ENCODE measurements around the gene TMEM161B.
"Not testable (repeated sequence)": the region's sequence is repeated elsewhere in the genome, so short reads cannot be mapped to it uniquely, and the experiment has no call there.

Gene TMEM161B

DNA sequence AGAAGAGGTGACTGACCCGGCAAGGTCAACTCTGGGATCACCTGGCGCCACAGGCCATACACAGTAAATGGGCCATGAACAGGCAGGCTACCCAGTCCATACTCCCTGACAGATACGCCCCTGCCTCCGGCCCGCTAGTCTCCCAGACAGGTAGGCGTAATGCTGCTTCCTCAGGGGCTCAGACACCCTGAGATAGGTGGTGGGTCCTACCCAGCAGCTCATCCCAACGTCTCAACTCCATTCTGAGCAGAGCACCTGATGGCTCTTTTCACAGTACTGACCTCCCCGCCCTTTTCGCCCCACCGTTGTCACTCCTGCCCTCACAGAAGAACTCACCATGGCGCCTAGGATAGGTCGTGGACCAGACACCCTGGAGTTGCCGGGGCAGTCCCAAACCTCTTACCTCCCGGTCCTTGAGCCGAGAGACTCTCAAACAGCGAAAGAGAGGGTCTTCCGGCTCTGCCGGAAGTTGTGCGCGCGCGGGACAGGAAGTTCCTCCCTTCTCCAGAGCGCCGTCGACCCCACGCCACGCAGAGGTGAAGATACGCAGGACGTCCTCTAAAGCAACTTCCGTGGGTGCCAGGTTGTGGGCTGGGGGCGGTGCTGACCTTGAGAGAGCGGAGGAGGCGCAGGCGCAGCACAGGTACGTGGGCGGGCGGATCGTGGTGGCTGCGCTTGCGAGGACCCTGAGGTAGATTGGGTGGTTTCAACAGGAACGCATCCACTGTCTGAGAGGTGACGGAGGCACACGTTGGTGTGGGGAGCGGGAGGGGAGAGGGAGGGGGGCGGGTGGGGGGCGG is at the start of gene TMEM161B:
Gene TMEM161B, minus strand, starts transcription at position 461 of the 800 bp plus-strand sequence. Its CDS starts 122 bp downstream, at position 339.
- peak; percentile 81 to 92 for DNase-seq (ENCODE audit: low read depth in 2 of 2)

DNA sequence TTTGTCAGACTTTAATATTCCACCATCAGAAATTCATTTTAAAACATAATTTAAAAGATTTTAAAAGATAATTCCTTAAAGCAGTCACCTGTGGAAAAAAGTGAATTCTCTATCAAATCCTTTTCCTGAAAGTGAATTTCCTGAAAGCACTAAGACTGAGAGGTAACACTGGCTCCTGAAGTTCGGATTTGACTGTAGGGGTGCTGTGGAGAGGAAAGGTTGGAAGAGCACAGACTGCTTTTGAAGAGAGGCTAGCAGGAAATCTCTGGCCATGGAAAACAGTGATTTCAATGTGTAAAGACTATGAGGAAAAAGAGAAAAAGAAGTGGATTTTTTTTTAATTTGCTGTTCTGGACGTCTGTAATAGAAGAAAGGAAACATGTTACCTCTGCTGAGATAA is 35.7 kb upstream of the TMEM161B start:
- no peak for DNase-seq (ENCODE audit: low read depth in 2 of 2)

GRCh38 chr5:88298425-88298824 is 29.8 kb upstream of the TMEM161B start:
- DNase-seq (ENCODE audit: low read depth in 2 of 2): no peak

DNA sequence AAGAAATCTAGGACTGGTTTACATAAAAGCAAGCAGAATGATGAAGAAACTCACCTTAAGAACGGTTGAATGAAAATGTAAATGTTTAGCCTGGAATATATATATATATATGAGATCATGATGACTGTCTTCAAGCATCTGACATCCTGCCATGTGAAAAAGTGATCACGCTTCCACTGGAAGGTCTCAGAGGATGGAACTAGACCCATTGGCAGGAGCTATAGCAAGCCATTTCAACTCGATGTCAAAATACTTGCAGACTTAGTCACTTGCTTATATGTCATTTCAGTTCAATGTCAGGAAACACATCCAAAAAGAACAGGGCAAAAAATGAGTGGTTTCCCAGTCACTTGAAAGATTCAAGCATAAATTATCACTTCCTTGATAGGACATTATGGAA is 22.2 kb upstream of the TMEM161B start:
- no peak for DNase-seq (ENCODE audit: low read depth in 2 of 2)

GRCh38 chr5:88288528-88289197 is 20.0 kb upstream of the TMEM161B start:
- no peak for DNase-seq (ENCODE audit: low read depth in 2 of 2)

DNA sequence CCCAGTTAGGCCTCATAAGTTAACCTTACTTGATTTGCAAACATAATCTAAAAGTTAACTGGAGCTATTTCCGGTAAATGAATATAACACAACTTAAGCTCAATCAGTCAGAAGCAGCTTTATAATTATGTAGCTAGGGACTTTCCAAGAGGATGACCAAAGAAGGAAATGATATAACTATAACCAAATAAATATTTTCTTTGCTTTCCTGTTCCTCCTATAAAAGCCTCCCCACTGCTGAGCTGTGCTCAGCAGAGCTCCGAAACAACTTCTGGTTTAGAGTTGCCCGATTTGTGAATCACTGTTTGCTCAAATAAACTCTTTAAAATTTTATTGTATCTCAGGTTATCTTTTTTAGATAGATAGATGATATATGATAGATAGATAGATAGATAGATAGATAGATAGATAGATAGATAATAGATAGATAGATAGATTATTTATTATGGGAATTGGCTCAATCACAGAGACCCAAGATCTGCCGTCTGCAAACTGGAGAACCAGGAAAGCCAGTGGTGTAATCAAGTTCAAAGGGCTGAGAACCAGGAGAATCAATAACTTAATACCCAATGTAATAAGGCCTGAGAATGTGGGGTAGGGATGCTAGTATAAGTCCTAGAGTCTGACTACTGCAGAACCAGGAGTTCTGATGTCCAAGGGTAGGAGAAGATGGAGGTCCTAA is 19.3 kb upstream of the TMEM161B start:
- DNase-seq (ENCODE audit: low read depth in 2 of 2): no peak

DNA sequence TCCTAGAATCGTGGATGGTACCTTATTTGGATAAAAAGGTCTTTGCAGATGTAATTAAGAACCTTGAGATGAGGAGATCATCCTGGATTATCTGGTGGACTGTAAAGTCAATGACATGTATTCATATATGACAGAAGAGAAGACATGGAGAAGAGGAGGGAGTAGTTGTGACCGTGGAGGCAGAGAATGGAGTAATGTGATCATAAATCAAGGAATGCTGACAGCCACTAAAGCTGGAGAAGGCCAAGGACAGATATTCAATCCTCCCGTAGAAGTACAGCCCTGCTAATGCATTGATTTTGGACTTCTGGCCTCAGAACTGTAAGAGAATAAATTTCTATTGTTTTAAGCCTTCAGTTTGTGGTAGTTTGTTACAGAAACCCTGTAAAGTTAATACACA is 18.7 kb upstream of the TMEM161B start:
- no peak for DNase-seq (ENCODE audit: low read depth in 2 of 2)

GRCh38 chr5:88283690-88284089 is 15.0 kb upstream of the TMEM161B start:
- DNase-seq (ENCODE audit: low read depth in 2 of 2): no peak

GRCh38 chr5:88281322-88281721 is 12.7 kb upstream of the TMEM161B start:
- DNase-seq (ENCODE audit: low read depth in 2 of 2): no peak

DNA sequence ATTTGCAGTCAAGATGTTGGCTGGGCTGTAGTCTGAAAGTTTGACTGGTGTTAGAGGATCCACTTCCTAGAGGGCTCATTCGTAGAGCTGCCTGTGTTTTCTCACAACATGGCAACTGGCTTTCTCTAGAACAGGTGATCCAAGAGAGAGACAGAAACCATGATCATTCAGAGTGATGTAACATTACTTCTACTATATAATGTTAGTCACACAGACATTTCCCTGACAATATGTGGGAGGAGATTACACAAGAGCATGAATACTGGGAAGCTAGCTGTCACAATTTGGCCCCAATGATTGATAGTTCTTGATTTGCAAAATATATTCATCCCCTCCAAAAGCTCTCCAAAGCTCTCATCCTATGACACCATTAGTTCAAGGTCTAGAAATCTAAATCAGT is 10.9 kb upstream of the TMEM161B start:
- no peak for DNase-seq (ENCODE audit: low read depth in 2 of 2)

DNA sequence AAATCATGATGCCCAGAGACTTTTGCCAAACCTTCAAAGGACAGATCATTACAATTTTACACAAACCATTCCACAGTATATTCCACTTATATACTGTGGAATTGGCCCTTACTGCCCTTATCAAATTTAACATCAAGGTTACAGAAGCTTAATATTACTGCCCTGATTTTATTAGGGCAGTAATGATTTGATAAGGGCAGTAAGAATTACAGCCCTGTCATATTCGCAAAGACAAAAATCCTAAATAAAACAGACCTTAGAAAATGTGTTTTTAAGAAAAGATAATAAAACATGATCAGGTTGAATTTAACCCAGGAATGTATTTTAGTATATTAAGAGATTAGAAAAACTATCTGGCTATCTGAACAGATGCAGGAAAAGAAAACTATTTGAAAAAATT is 7.7 kb upstream of the TMEM161B start:
- DNase-seq (ENCODE audit: low read depth in 2 of 2): no peak

DNA sequence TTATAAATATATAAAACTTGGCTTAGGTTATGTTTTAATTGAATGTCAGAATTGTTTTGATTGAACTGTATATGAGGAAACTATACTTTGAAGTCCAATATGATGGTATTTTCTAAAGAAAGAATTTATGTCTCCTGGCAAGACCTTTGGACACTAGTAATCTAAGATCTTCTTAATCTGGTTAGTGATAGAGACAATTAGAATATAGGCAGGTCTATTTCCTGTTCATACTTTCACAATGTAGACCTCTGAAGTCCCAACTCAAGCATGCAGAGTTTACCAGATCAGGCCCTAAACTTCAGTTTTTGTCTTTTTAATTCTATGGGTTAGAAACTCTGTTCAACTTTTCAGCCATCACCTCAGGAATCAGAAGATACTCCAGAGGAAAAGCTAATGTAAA is 6.9 kb upstream of the TMEM161B start:
- no peak for DNase-seq (ENCODE audit: low read depth in 2 of 2)

DNA sequence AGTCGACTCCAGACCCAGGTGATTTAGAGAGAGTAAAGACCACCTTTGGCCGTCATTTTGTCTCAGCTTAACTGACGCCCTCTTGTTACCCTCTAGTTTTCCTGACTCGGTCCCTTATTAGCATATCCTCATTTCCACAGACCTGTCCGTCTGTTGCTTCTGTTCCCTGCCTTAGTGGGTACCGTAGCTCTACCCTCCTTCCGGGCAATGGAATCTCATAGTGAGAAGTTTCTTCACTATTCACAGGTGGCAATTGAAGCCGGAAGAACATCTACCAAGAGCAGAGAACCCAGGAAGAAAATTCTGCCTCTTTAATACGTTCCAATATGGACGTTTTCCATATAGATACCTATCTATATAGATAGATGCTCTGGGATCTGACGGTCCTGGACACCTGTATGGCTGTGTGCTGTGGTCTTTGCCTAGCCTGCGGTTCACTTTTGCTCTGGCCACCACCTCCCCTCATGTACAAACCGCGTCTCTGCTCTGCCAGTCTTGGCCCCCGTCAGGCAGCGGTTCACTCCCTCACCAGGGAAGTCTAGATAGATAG is 652 bp upstream of the TMEM161B start:
- DNase-seq (ENCODE audit: low read depth in 2 of 2): no peak

- DNase-seq (ENCODE audit: low read depth in 2 of 2): not testable (repeated sequence)
Observed at GRCh38 chr5:88264565-88264964, 4.1 kb downstream of the TMEM161B start.

- DNase-seq (ENCODE audit: low read depth in 2 of 2): no peak
Observed at GRCh38 chr5:88263349-88263748, 5.3 kb downstream of the TMEM161B start.

DNA sequence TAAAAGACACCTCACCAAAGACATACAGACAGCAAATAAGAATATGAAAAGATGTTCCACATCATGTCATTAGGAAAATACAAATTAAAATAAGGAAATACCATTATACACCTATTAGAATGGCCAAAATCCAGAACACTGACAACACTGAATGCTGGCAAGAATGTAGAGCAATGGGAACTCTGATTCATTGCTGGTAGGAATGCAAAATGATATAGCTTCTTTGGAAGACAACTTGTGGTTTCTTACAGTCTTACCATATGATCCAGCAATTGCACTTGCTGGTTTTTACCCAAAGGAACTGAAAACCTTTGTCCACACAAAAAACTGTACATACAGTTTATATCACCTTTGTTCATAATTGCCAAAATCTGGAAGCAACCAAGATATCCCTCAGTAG is 6.5 kb downstream of the TMEM161B start:
- no peak for DNase-seq (ENCODE audit: low read depth in 2 of 2)

DNA sequence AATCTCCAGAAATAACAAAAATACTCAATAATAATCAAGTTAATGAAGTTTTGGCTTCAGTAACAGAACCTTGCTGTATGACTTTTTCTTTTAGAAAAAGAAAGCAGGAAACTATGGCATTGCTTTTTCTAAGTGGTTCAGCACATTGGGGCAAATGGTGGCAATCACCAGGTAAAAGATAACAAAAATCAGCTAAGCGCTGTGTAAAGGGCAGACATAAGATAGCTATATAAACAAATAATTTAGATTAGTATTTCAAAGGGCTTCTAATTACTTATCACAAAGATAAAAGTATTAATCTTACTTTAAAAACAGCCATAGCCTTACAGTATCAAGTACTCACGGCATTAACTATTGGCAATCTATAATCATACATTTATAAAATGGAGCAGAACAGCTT is 10.0 kb downstream of the TMEM161B start:
- no peak for DNase-seq (ENCODE audit: low read depth in 2 of 2)

DNA sequence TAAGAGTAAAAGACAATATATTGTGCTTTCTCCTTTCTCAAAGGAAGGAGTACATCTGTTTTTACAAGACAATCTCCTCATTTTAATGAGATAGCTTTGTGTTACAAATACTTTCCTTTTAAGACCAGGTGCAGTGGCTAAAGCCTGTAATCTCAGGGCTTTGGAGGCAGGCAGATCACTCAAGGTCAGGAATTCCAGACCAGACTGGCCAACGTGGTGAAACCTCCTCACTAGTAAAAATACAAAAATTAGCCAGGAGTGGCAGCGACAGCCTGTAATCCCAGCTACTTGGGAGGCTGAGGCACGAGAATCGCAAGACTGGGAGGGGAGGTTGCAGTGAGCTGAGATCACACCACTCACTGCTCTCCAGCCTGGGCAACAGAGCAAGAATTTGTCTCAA is 11.8 kb downstream of the TMEM161B start:
- DNase-seq (ENCODE audit: low read depth in 2 of 2): no peak

DNA sequence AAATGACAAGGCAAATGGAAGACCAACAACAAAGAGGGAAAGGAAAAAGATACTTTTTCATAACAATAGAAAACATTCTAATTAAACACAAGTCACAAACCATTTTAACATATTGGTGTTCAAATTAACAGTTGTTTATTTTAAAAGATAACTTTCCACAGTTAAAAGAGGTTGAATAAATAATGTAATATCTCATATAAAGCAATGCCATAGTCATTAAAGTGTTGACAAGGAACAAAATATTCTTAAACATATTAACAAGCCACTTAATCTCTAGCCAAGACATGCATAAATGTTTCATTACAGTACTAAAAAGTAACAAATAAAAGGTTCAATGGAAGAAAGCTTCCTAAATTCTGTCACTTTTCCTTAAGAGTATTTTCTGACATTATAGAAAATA is 12.6 kb downstream of the TMEM161B start:
- DNase-seq (ENCODE audit: low read depth in 2 of 2): no peak

- DNase-seq (ENCODE audit: low read depth in 2 of 2): no peak
Observed at GRCh38 chr5:88254320-88254719, 14.3 kb downstream of the TMEM161B start.

GRCh38 chr5:88251048-88251711 is 17.5 kb downstream of the TMEM161B start:
- no peak for DNase-seq (ENCODE audit: low read depth in 2 of 2)

- no peak for DNase-seq (ENCODE audit: low read depth in 2 of 2)
Observed at GRCh38 chr5:88250010-88250409, 18.6 kb downstream of the TMEM161B start.
